GM12864 (cell line): Measurements from ENCODE around the gene EIF3CL.
"Not testable (repeated sequence)": the region's sequence is repeated elsewhere in the genome, so short reads cannot be mapped to it uniquely, and the experiment has no call there.

Source experiments
- DNase-seq: peaks from one replicate; pipeline ENCODE4 v3.0.0-alpha.2; 2011; ENCODE audit warnings: low read depth
- H3K4me3 ChIP-seq: 2 replicates; pipeline ENCODE4 v1.5.1; 2011; ENCODE audit warnings: mild to moderate bottlenecking, low read depth, low read length, control low read depth

Gene EIF3CL

GRCh38 chr16:28403220-28404072 lies at the start of gene EIF3CL:
TSS of gene EIF3CL (minus strand) at chr16:28403841. CDS start at chr16:28403618, 223 bp downstream.
- peak within 1 kb of the TSS; percentile 51 for H3K4me3 ChIP-seq
- not testable (repeated sequence) for DNase-seq

GRCh38 chr16:28447081-28447480 lies 43.4 kb upstream of the EIF3CL start:
- not testable (repeated sequence) for DNase-seq

DNA sequence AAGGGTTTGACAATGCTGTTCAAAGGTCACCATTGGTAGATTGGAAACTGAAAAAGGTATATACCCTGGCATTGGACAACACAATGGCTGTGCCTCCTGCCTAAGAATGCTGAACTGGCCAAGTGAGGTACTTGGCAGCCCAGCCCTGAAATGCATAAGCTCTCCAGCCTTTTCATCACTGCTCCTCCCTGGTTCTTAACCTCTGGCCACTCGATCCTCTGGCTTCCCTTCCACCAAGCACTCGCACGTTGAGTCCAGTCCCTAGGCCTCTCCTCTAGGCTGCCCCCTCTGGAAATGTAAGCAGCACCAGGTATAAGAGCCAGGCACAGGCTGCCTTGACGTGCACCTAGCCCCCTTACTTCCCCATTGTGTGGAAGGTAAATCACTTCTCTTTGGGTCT lies 42.7 kb upstream of the EIF3CL start:
- not testable (repeated sequence) for H3K4me3 ChIP-seq

More at GRCh38 chr16:28447081-28447480, 43.4 kb upstream of the EIF3CL start:
- H3K4me3 ChIP-seq: not testable (repeated sequence)

DNA sequence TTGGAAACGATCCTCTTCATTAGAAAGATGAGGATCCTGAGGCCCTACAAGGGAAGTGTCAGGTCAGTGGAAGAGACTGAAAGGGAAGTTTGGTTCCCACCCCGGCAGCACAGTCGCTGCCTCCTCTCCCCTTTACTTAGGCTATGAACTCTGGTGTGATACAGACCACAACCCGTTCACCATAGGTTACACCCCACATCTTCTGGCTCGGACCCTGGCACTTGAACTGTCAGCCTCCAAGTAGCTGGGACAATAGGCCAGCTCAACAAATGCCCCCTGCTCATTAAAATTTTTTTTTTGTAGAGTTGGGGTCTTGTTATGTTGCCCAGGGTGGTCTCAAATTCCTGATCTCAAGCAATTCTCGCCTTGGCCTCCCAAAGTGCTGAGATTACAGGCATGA lies 40.3 kb upstream of the EIF3CL start:
- not testable (repeated sequence) for H3K4me3 ChIP-seq, DNase-seq

More for the DNA sequence above, 42.7 kb upstream of the EIF3CL start:
- DNase-seq: not testable (repeated sequence)

DNA sequence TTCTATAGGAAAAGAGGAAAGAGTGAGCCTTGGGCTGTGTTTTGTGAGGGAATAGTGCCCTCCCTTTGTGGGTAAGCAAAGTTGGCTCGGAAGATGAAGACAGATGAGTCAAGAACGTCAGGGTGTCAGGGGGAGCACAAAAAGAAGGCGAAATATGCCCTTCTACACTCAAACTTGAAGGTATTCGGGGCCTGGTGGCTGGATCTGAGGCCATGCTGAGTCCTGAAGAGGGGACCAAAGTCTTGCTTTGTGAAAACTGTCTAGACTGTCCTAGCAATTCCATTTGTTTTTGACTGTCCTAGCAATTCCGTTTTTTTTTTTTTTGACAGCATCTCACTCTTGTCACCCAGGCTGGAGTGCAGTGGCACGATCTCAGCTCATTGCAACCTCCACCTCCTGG lies 35.3 kb upstream of the EIF3CL start:
- DNase-seq, H3K4me3 ChIP-seq: not testable (repeated sequence)

- DNase-seq, H3K4me3 ChIP-seq: not testable (repeated sequence)
These were observed 31.7 kb upstream of the EIF3CL start for GRCh38 chr16:28435340-28435739.

DNA sequence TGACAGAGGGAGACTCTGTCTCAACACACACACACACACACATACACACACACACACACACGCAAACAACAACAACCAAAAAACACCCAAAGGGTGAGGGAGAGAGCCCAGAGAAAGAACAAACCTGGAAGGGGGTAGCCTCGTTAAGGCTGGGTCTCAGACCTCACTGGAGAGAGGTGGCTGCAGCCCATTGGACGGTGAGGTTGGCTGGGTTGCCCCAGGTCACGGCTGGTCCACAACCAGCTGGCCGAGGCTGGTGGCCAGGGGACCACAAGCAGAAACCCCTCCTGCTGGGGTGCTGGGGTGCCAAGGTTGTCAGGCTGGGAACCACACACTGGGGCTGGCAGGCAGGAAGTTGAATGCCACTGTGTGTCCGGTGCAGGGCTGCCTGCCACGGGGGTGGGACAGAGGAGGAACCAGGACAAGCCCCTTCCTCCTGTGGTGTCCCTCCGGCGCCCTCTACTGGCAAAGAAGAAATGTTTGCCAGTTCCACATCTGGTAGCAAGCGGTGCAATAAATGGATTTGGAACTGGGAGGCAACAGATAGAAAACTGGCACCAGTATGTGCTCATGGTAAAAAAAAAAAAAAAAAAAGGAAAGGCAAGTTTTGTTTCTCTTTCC lies 22.5 kb upstream of the EIF3CL start:
- DNase-seq, H3K4me3 ChIP-seq: not testable (repeated sequence)

DNA sequence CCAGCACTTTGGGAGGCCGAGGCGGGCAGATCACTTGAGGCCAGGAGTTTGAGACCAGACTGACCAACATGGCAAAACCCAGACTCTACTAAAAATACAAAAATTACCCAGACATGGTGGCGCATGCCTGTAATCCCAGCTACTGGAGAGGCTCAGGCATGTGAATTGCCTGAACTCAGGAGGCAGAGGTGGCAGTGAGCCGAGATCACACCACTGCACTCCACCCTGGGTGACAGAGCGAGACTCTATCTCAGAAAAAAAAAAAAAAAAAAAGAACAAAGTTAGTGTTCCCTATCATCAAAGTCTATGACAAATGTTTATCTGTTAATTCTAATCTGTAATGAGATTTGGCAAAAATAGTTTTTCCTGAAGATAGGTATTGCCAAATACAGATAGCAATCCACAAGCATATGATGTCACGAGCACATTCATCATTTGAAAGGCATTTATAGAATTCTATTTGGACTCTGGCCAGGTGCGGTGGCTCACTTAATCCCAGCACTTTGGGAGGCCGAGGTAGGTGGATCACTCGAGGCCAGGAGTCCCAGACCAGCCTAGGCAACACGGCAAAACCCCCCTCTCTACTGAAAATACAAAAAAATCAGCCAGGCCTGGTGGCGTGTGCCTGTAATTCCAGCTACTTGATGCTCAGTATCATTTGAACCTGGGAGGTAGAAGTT lies 17.6 kb upstream of the EIF3CL start:
- not testable (repeated sequence) for H3K4me3 ChIP-seq, DNase-seq

DNA sequence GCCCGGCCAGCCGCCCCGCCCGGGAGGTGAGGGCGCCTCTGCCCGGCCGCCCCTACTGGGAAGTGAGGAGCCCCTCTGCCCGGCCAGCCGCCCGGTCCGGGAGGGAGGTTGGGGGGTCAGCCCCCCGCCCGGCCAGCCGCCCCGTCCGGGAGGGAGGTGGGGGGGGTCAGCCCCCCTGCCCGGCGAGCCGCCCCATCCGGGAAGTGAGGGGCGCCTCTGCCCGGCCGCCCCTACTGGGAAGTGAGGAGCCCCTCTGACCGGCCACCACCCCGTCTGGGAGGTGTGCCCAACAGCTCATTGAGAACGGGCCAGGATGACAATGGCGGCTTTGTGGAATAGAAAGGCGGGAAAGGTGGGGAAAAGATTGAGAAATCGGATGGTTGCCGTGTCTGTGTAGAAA lies 13.4 kb upstream of the EIF3CL start:
- H3K4me3 ChIP-seq, DNase-seq: not testable (repeated sequence)

DNA sequence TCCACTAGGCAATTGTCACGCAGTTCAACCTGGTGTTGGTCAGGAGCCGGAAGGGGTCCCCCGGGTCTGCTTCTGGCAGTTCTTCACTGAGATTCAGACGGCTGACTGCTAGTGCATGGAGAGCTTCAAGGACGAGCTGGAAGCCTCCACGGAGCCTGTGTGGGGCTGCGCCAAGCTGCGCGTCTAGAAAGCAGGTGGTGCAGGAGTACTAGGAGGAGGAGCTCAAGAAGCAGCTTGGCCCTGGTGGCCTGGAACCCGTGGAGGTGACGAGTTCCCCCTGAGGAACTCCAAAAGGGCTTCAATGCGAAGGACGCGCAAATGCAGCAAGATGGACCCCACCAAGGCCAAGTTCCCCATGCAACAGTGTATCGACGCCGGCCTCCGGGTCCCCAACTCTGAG lies 10.9 kb upstream of the EIF3CL start:
- not testable (repeated sequence) for DNase-seq, H3K4me3 ChIP-seq

GRCh38 chr16:28413585-28413984 lies 9.9 kb upstream of the EIF3CL start:
- H3K4me3 ChIP-seq, DNase-seq: not testable (repeated sequence)

DNA sequence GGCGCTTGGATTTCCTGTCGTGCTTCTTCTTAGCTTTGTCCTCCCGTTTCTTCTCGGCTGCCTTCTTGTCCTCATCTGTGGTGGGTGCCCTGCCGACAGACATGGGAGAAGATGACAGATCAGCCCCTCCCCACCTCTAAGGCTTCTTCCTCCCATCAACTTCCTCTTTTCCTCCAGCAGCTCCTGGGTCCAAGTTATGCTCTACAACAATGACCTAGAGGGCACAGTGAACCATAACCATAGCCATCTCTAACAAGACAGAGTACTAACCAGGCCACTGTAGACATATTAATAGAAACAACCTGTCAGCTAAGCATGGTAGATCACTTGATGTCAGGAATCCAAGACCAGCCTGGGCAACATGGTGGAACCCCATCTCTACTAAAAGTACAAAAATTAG lies 11.6 kb downstream of the EIF3CL start:
- DNase-seq, H3K4me3 ChIP-seq: not testable (repeated sequence)

- H3K4me3 ChIP-seq, DNase-seq: not testable (repeated sequence)
These were observed 21.3 kb downstream of the EIF3CL start for GRCh38 chr16:28382177-28382867.

- not testable (repeated sequence) for H3K4me3 ChIP-seq
These were observed 25.8 kb downstream of the EIF3CL start for GRCh38 chr16:28377822-28378221.

GRCh38 chr16:28377108-28377625 lies 26.5 kb downstream of the EIF3CL start:
- DNase-seq, H3K4me3 ChIP-seq: not testable (repeated sequence)

More at GRCh38 chr16:28377822-28378221, 25.8 kb downstream of the EIF3CL start:
- DNase-seq: not testable (repeated sequence)
